GM23338 (cell line): ENCODE data around the gene MACF1. TPM values are rescaled to one million over a fixed set of nuclear protein-coding genes. Genes with fewer than 3 reads are reported as not detected.

Experiments used
- ATAC-seq: fragments of 200-7000 bp; cut with Tn5 transposase; 3 replicates; pipeline ENCODE4 v1.9.1; 2020
- DNase-seq: peaks from one replicate; pipeline ENCODE4 v3.0.0-alpha.2; 2015; ENCODE audit warnings: low spot score
- H2AFZ ChIP-seq: fragments of 200-600 bp; sonication (generic); 2 replicates; pipeline ENCODE4 v1.8.0; 2016; ENCODE audit warnings: antibody characterized with exemption, mild to moderate bottlenecking, moderate library complexity
- H3F3A ChIP-seq: fragments of 200-600 bp; sonication (generic); replicated peaks from 2 replicates; pipeline ENCODE4 v1.8.0; 2017; ENCODE audit warnings: antibody characterized with exemption, mixed run types, low read depth
- H3K27ac ChIP-seq: fragments of 200-600 bp; sonication (generic); 2 replicates; pipeline ENCODE4 v1.6.1; 2016; ENCODE audit warnings: low read depth
- H3K27me3 ChIP-seq: fragments of 200-600 bp; sonication (generic); 2 replicates; pipeline ENCODE4 v1.8.0; 2016; ENCODE audit warnings: mild to moderate bottlenecking, mixed run types, moderate library complexity; ENCODE audit not compliant: insufficient read depth
- H3K36me3 ChIP-seq: fragments of 200-600 bp; sonication (generic); 2 replicates; pipeline ENCODE4 v1.8.0; 2016; ENCODE audit warnings: mild to moderate bottlenecking; ENCODE audit not compliant: insufficient read depth
- H3K4me1 ChIP-seq: fragments of 200-600 bp; sonication (generic); 2 replicates; pipeline ENCODE4 v1.8.0; 2016; ENCODE audit warnings: mild to moderate bottlenecking, moderate library complexity; ENCODE audit not compliant: insufficient read depth
- H3K4me2 ChIP-seq: fragments of 200-600 bp; sonication (generic); 2 replicates; pipeline ENCODE4 v1.7.1; 2017; ENCODE audit warnings: mixed run types
- H3K4me3 ChIP-seq: fragments of 200-600 bp; sonication (generic); 2 replicates; pipeline ENCODE4 v1.6.1; 2016; ENCODE audit warnings: mixed run types
- H3K79me2 ChIP-seq: fragments of 200-600 bp; sonication (generic); replicated peaks from 2 replicates; pipeline ENCODE4 v1.8.0; 2017; ENCODE audit warnings: mild to moderate bottlenecking; ENCODE audit not compliant: insufficient read depth
- H3K9me2 ChIP-seq: fragments of 200-600 bp; sonication (generic); 2 replicates; pipeline ENCODE4 v1.8.0; 2017; ENCODE audit not compliant: insufficient read depth
- H4K20me1 ChIP-seq: fragments of 200-600 bp; sonication (generic); replicated peaks from 2 replicates; pipeline ENCODE4 v1.8.0; 2017; ENCODE audit warnings: mild to moderate bottlenecking; ENCODE audit not compliant: insufficient read depth
- H3K27ac Mint-ChIP-seq: 2 replicates; pipeline ENCODE4 v1.8.0; 2020; ENCODE audit warnings: inconsistent platforms, mild to moderate bottlenecking, moderate library complexity, mixed read lengths
- H3K27me3 Mint-ChIP-seq: 3 replicates; pipeline ENCODE4 v1.8.0; 2022; ENCODE audit warnings: low read depth, mild to moderate bottlenecking, moderate library complexity, mixed read lengths, inconsistent platforms; ENCODE audit not compliant: insufficient read depth, poor library complexity
- H3K36me3 Mint-ChIP-seq: 3 replicates; pipeline ENCODE4 v1.8.0; 2021; ENCODE audit warnings: low read depth, mild to moderate bottlenecking, inconsistent platforms, moderate library complexity, mixed read lengths
- H3K4me1 Mint-ChIP-seq: 3 replicates; pipeline ENCODE4 v1.8.0; 2020; ENCODE audit warnings: mild to moderate bottlenecking, inconsistent platforms, mixed read lengths
- H3K4me3 Mint-ChIP-seq: 3 replicates; pipeline ENCODE4 v1.8.0; 2021; ENCODE audit warnings: moderate library complexity, mild to moderate bottlenecking, inconsistent platforms, mixed read lengths
- H3K9me3 Mint-ChIP-seq: 3 replicates; pipeline ENCODE4 v1.8.0; 2020; ENCODE audit warnings: moderate library complexity, mild to moderate bottlenecking, inconsistent platforms, mixed read lengths
- EZH2 ChIP-seq: fragments of 200-600 bp; sonication (generic); IDR thresholded peaks from one replicate; pipeline ENCODE4 v1.8.0; 2017; ENCODE audit warnings: antibody characterized with exemption, mild to moderate bottlenecking, low read depth; ENCODE audit not compliant: unreplicated experiment
- STAT1 ChIP-seq: IDR thresholded peaks from one replicate; pipeline ENCODE4 v1.6.1; 2016; ENCODE audit warnings: antibody characterized with exemption; ENCODE audit not compliant: unreplicated experiment
- ZNF114 ChIP-seq: fragments of 250-450 bp; sonication (Bioruptor Pico); IDR thresholded peaks from 2 replicates; pipeline ENCODE4 v1.5.0; 2020; ENCODE audit warnings: mild to moderate bottlenecking, moderate library complexity
- polyA plus RNA-seq: library from polyadenylated mRNA; unstranded; fragments of >200 nt; fragmentation: Nextera tagmentation; extraction: Ambion mirVana; gene quantifications from 2 replicates; pipeline ENCODE4 v1.2.1, GENCODE V29; 2016
- total RNA-seq: library from RNA; depleted of rRNA; stranded (reverse); fragments of >200 nt; shearing (Covaris generic); gene quantifications from 2 replicates; pipeline ENCODE4 v1.2.3, GENCODE V29; 2014
- TF ChIP-seq, protein P1 (sequence below), 2 experiments: fragments of 200-600 bp in 1 of 2; sonication (generic) in 1 of 2; conservative IDR thresholded peaks; 2 replicates each; pipeline versions ENCODE4 v1.5.1 to v1.6.1; 2016 to 2017; ENCODE audit warnings: antibody characterized with exemption in 2 of 2, low read depth in 2 of 2, mild to moderate bottlenecking in 2 of 2, moderate library complexity in 1 of 2
- TF ChIP-seq, protein P2 (sequence below): fragments of 250-450 bp; sonication (Bioruptor Pico); IDR thresholded peaks from 2 replicates; pipeline ENCODE4 v1.5.0; 2020; ENCODE audit warnings: mild to moderate bottlenecking, moderate library complexity
- TF ChIP-seq, protein P3 (sequence below): IDR thresholded peaks from one replicate; pipeline ENCODE4 v1.6.1; 2018; ENCODE audit warnings: antibody characterized with exemption; ENCODE audit not compliant: unreplicated experiment
- TF ChIP-seq, protein P4 (sequence below): IDR thresholded peaks from 2 replicates; pipeline ENCODE4 v1.6.1; 2016; ENCODE audit warnings: antibody characterized with exemption

Gene MACF1
- total and polyA plus RNA-seq, 2 experiments from 2014 or later = 104 to 399 TPM

DNA sequence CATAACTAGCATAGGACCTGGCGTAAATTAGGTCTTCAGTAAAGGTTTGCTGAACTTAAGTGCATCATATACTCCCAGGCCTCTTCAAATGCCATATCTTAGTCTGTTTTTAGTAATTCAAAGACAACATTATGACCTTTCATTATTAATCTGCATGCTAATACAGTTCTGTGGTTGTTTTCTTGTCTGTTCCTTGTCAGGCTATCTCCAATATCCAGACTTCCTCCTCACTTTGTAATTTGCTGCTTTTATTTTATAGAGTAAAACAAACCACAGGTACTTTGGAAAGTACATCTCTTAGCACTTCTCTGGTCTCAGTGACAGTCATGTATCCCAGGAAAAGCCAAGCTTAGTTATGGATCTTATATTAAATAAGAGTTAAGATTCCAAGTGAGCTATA, 221.9 kb downstream of the MACF1 start:
- no peak overlapping the region for H2AFZ ChIP-seq
- H3K36me3 ChIP-seq = peaks cover 92% of the 10 kb centered on the region

More for the DNA sequence above, 221.9 kb downstream of the MACF1 start:
- H3K4me3 ChIP-seq = no peak overlapping the region
- no peaks in the 10 kb centered on the region for H3K9me2 ChIP-seq
- TF ChIP-seq STAT1 (no peak), ZNF114 (CRISPR knock-in tag) (no peak), EZH2 (no peak)
- TF ChIP-seq, protein P1, sequence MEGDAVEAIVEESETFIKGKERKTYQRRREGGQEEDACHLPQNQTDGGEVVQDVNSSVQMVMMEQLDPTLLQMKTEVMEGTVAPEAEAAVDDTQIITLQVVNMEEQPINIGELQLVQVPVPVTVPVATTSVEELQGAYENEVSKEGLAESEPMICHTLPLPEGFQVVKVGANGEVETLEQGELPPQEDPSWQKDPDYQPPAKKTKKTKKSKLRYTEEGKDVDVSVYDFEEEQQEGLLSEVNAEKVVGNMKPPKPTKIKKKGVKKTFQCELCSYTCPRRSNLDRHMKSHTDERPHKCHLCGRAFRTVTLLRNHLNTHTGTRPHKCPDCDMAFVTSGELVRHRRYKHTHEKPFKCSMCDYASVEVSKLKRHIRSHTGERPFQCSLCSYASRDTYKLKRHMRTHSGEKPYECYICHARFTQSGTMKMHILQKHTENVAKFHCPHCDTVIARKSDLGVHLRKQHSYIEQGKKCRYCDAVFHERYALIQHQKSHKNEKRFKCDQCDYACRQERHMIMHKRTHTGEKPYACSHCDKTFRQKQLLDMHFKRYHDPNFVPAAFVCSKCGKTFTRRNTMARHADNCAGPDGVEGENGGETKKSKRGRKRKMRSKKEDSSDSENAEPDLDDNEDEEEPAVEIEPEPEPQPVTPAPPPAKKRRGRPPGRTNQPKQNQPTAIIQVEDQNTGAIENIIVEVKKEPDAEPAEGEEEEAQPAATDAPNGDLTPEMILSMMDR (conservative IDR thresholded peaks at IDR 0.05; ENCODE audit: low read depth in 2 of 2) = no peak
- TF ChIP-seq, protein P2, sequence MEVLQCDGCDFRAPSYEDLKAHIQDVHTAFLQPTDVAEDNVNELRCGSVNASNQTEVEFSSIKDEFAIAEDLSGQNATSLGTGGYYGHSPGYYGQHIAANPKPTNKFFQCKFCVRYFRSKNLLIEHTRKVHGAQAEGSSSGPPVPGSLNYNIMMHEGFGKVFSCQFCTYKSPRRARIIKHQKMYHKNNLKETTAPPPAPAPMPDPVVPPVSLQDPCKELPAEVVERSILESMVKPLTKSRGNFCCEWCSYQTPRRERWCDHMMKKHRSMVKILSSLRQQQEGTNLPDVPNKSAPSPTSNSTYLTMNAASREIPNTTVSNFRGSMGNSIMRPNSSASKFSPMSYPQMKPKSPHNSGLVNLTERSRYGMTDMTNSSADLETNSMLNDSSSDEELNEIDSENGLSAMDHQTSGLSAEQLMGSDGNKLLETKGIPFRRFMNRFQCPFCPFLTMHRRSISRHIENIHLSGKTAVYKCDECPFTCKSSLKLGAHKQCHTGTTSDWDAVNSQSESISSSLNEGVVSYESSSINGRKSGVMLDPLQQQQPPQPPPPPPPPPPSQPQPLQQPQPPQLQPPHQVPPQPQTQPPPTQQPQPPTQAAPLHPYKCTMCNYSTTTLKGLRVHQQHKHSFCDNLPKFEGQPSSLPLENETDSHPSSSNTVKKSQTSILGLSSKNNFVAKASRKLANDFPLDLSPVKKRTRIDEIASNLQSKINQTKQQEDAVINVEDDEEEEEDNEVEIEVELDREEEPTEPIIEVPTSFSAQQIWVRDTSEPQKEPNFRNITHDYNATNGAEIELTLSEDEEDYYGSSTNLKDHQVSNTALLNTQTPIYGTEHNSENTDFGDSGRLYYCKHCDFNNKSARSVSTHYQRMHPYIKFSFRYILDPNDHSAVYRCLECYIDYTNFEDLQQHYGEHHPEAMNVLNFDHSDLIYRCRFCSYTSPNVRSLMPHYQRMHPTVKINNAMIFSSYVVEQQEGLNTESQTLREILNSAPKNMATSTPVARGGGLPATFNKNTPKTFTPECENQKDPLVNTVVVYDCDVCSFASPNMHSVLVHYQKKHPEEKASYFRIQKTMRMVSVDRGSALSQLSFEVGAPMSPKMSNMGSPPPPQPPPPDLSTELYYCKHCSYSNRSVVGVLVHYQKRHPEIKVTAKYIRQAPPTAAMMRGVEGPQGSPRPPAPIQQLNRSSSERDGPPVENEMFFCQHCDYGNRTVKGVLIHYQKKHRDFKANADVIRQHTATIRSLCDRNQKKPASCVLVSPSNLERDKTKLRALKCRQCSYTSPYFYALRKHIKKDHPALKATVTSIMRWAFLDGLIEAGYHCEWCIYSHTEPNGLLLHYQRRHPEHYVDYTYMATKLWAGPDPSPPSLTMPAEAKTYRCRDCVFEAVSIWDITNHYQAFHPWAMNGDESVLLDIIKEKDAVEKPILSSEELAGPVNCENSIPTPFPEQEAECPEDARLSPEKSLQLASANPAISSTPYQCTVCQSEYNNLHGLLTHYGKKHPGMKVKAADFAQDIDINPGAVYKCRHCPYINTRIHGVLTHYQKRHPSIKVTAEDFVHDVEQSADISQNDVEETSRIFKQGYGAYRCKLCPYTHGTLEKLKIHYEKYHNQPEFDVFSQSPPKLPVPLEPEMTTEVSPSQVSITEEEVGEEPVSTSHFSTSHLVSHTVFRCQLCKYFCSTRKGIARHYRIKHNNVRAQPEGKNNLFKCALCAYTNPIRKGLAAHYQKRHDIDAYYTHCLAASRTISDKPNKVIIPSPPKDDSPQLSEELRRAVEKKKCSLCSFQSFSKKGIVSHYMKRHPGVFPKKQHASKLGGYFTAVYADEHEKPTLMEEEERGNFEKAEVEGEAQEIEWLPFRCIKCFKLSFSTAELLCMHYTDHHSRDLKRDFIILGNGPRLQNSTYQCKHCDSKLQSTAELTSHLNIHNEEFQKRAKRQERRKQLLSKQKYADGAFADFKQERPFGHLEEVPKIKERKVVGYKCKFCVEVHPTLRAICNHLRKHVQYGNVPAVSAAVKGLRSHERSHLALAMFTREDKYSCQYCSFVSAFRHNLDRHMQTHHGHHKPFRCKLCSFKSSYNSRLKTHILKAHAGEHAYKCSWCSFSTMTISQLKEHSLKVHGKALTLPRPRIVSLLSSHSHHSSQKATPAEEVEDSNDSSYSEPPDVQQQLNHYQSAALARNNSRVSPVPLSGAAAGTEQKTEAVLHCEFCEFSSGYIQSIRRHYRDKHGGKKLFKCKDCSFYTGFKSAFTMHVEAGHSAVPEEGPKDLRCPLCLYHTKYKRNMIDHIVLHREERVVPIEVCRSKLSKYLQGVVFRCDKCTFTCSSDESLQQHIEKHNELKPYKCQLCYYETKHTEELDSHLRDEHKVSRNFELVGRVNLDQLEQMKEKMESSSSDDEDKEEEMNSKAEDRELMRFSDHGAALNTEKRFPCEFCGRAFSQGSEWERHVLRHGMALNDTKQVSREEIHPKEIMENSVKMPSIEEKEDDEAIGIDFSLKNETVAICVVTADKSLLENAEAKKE = no peak
- TF ChIP-seq, protein P3, sequence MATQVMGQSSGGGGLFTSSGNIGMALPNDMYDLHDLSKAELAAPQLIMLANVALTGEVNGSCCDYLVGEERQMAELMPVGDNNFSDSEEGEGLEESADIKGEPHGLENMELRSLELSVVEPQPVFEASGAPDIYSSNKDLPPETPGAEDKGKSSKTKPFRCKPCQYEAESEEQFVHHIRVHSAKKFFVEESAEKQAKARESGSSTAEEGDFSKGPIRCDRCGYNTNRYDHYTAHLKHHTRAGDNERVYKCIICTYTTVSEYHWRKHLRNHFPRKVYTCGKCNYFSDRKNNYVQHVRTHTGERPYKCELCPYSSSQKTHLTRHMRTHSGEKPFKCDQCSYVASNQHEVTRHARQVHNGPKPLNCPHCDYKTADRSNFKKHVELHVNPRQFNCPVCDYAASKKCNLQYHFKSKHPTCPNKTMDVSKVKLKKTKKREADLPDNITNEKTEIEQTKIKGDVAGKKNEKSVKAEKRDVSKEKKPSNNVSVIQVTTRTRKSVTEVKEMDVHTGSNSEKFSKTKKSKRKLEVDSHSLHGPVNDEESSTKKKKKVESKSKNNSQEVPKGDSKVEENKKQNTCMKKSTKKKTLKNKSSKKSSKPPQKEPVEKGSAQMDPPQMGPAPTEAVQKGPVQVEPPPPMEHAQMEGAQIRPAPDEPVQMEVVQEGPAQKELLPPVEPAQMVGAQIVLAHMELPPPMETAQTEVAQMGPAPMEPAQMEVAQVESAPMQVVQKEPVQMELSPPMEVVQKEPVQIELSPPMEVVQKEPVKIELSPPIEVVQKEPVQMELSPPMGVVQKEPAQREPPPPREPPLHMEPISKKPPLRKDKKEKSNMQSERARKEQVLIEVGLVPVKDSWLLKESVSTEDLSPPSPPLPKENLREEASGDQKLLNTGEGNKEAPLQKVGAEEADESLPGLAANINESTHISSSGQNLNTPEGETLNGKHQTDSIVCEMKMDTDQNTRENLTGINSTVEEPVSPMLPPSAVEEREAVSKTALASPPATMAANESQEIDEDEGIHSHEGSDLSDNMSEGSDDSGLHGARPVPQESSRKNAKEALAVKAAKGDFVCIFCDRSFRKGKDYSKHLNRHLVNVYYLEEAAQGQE = no peak
- TF ChIP-seq, protein P4, sequence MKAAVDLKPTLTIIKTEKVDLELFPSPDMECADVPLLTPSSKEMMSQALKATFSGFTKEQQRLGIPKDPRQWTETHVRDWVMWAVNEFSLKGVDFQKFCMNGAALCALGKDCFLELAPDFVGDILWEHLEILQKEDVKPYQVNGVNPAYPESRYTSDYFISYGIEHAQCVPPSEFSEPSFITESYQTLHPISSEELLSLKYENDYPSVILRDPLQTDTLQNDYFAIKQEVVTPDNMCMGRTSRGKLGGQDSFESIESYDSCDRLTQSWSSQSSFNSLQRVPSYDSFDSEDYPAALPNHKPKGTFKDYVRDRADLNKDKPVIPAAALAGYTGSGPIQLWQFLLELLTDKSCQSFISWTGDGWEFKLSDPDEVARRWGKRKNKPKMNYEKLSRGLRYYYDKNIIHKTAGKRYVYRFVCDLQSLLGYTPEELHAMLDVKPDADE = no peak
- H3K27ac Mint-ChIP-seq = no peak overlapping the region
- peaks cover 92% of the 10 kb centered on the region for H3K36me3 Mint-ChIP-seq
- H3F3A ChIP-seq = peaks cover 5% of the 10 kb centered on the region; the same call in 1 of the 2 replicates
- peaks cover 25% of the 10 kb centered on the region for H4K20me1 ChIP-seq
- ATAC-seq = no peak
- H3K27me3 Mint-ChIP-seq = no peaks in the 10 kb centered on the region
- no peaks in the 10 kb centered on the region for H3K27me3 ChIP-seq
- no peaks in the 10 kb centered on the region; the same call in 2 of the 3 replicates for H3K9me3 Mint-ChIP-seq
- H3K4me1 ChIP-seq = no peaks in the 10 kb centered on the region
- no peaks in the 10 kb centered on the region for H3K4me1 Mint-ChIP-seq
- H3K4me2 ChIP-seq = no peak overlapping the region
- H3K27ac ChIP-seq = no peak overlapping the region
- H3K79me2 ChIP-seq = peaks cover 16% of the 10 kb centered on the region
- no peak for DNase-seq
- no peak overlapping the region for H3K4me3 Mint-ChIP-seq
